UCSD-AML1 (cell line): ENCODE data around the gene CEP85.

Experiments used
- DNase-seq: peaks from one replicate; lab custom pipeline; 2025; ENCODE audit not compliant: unreplicated experiment; lab: John Stamatoyannopoulos, UW

The CEP85 gene

DNA sequence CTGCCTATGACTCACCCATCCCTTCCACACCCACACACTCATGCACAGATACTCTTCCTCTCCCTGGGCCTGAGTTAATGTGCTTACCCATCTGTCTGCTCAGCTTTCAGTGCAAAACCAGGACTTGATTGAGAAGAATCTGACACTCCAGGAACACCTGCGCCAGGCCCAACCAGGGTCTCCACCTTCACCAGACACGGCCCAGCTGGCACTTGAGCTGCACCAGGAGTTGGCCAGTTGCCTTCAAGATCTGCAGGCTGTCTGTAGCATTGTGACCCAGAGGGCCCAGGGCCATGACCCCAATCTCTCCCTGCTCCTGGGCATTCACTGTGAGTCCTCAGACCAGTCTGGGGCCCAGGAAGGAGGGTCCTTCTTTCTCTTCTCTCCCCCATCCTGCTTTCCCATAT, 42.4 kb downstream of the CEP85 start:
- no peak for DNase-seq

- DNase-seq: no peak
Measured at GRCh38 chr1:26277261-26277661, 43.3 kb downstream of the CEP85 start.

DNA sequence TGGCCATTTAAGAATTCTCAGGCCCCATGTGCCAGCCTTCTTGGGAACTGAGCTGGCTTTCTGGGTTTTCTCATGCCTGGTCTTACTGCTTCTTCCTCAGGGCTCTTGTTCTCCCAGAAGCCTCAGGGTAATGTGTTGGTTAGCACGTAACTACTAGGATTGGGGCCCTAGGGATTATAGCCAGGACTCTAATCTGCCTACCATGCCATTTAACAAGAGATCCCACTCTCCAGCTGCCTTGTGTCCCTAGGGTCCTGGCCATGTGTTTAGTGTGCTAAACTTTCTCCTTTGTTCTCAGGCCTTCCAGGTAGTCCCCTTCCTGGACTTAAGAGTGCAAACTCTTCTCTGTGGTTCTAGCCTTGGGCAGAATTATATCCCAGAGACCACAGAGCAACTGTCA, 43.7 kb downstream of the CEP85 start:
- no peak for DNase-seq

- no peak for DNase-seq
Measured at GRCh38 chr1:26278303-26278702, 44.3 kb downstream of the CEP85 start.

DNA sequence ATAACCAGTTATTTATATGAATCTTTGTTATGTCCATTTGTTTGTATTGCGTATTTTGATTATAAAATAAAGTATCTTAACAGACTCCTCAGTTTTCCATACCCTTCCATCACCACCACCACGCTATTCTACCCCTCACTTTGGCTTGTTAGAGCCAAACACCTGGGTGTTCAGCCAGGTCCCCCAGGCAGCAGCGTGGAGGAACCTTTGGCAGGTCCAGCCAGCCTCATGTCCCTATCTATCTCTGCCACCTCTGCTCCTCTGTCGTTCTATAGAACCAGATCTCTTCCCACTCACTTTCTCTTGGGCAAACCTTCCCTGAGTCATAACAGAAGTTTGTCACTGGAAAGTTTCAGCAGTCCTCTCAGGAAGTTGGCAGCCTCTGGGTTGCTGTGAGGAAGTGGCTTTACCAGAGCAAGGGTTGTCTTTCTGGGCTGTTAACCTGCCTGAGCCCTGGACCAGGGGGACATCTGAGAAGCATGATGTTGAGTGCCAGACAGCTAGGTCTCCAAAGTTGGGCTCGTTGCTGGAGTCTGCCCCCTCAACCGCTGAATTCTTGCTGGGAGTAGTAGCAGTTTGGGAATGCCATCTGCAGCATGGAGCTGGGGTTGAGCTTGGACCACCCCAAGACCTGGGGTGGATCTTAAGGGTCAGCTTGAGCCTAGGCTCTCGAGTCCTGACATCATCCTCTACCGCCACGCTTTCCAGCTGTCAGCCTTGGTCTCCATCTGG, 44.9 kb downstream of the CEP85 start:
- peak; percentile 63 for DNase-seq

GRCh38 chr1:26279456-26280332, 45.7 kb downstream of the CEP85 start, which contains the start of gene SH3BGRL3:
Gene SH3BGRL3 (plus strand): TSS chr1:26280086. CDS start chr1:26280156, 70 bp downstream.
- DNase-seq: peak; percentile 91

GRCh38 chr1:26280333-26281042, 46.5 kb downstream of the CEP85 start:
- DNase-seq: peak; percentile 81

DNA sequence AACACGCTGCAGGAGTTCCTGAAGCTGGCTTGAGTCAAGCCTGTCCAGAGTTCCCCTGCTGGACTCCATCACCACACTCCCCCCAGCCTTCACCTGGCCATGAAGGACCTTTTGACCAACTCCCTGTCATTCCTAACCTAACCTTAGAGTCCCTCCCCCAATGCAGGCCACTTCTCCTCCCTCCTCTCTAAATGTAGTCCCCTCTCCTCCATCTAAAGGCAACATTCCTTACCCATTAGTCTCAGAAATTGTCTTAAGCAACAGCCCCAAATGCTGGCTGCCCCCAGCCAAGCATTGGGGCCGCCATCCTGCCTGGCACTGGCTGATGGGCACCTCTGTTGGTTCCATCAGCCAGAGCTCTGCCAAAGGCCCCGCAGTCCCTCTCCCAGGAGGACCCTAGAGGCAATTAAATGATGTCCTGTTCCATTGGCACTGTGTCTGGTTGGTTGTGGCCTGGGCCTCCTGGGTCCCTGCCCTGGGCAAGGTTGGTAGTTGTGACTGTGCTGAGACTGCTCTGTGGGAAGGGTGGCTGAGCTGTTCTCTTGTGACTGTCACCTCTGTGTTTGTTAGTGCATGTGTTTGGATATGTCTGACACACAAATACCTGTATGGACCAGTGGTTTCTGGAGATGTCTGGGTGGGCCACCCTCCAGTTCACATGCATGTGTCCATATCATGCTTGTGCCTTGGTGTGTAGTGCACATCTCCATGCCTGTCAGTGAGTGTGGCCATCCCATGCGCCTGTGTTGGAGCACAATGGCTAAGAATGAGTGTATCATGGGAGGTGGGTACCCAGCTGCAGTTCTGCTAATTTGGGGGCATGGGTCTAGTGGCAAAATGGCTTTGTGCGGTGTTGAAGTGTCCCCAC, 47.3 kb downstream of the CEP85 start:
- DNase-seq: no peak

DNA sequence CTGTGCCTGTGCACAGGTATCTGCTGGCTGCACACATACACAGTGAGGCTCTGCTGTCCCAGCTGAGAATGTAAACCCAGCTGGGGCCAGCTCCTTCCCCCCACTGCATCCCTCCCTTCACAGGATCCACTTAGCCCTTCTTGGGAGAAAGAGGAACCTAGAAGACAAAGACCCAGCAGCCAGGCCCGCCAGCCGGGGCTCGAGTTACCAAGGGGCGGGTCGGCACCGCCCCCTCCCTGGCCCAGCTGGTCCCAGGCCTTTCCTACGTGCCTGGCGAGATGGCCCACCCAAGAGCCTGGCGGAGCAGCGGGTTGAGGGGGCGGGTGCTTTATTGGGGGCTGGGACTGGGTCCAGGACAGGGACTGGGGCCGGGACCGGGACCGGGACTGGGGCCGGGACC, 48.0 kb downstream of the CEP85 start:
- DNase-seq: peak; percentile 48

DNA sequence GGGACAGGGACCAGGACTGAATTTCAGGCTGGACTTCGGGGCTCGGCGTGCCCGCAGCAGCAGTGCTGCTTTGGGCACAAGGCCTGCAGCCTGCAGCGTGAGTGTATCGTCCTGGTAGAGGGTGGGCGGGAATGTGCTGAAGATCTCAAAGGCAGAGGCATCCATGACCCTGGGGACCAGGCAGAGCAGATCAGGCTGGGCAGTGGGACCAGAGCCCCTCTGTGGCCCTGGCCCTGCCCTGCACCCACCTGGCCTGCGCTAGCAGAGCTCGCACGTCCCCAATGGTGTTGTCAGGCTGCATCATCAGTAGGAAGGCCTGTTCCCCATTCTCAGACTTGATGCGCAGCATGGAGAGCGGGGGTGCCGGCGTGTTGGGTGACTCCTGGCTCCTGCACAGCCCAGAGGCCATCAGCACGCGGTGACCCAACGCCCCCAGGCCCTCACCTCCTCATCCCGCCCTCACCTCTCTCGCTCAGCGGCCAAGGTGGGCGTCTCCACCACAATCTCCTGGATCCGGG, 48.5 kb downstream of the CEP85 start:
- no peak for DNase-seq

GRCh38 chr1:26283279-26283853, 49.4 kb downstream of the CEP85 start:
- DNase-seq: no peak

- no peak for DNase-seq
Measured at GRCh38 chr1:26283871-26284596, 50.0 kb downstream of the CEP85 start.

DNA sequence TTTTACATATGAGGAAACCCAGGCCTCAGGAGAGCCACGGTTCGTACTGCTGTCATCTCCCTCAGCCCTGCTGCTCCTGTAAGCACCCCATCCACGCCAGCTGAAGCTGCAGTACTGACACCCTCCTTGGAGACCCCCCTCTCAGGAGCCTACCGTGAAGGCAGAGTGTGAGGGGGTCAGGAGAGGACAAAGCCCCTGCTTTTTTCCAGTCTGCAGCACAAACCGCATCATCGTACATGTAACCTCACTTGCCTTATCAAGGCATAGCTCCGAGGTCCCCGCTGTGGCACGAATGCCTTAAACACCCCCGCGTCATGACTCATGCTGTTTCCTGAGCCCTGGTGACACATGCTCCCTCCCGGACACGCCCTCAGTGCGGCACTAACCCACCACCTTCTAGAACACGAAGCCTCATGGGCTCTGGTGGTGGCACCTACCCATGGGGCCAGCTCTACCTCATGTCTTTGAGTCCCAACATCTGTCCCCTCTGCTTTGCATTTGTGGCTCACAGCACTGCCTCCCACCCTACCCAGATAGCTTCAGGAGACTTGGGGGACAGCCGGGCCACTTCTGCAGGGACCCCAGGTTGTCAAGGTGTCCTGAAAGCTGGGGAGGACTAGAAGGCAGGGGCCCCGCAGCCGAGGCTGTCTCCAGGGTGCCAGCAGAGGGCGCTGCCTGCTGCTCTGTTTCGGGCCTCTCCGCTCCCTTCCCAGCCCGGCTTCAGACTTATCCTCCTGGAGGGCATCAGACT, 50.8 kb downstream of the CEP85 start:
- peak; percentile 93 for DNase-seq

DNA sequence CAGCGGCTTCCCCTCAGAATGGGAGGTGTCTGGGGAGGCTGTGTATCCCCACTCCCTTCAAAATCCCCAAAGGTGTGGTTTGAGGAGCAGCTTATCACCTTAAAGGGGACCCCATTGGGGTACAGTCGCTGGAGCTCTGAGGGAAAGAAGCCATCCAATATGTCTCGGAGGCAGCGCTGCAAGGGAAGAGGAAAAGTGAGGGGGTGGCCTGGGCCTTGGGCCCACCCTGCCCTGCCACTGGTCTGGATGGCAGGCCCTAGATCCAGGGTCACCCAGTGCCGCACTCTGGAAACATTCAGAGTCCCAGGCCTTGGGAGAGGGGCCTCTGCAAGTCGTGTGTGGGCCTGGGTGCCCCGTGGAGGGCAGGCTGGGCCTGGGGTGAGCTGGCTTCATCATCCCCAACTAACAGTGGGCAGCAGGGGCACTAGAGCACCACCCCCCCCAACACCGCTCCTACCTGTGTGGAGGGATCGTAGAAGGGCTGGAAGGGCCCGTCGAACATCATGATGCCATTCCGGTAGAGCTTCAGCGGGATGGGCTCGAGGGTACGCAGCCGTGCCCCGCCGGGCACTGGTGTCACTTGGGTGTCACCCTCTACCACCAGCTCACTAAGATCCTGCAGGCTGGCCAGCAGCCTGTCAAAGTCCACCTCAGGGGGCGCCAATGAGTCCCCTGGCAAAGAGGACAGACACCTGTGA, 51.5 kb downstream of the CEP85 start:
- DNase-seq: peak; percentile 68

- no peak for DNase-seq
Measured at GRCh38 chr1:26286064-26286416, 52.0 kb downstream of the CEP85 start.

- DNase-seq: peak; percentile 84
Measured at GRCh38 chr1:26287033-26287711, 53.2 kb downstream of the CEP85 start.

- no peak for DNase-seq
Measured at GRCh38 chr1:26287811-26288210, 53.8 kb downstream of the CEP85 start.
